GM19468 (cell line): ENCODE results near the gene USP43.
"Not testable (repeated sequence)": the region's sequence is repeated elsewhere in the genome, so short reads cannot be mapped to it uniquely, and the experiment has no call there.

ENCODE experiments used
- ATAC-seq: cut with Tn5 transposase; IDR thresholded peaks from one replicate; pipeline ENCODE4 v1.9.1; 2021; ENCODE audit warnings: mild to moderate bottlenecking, moderate library complexity, moderate number of reproducible peaks; ENCODE audit not compliant: unreplicated experiment; ENCODE audit errors: extremely low read depth

Gene USP43

GRCh38 chr17:9661027-9661426, 15.7 kb downstream of the USP43 start:
- ATAC-seq, result no peak

DNA sequence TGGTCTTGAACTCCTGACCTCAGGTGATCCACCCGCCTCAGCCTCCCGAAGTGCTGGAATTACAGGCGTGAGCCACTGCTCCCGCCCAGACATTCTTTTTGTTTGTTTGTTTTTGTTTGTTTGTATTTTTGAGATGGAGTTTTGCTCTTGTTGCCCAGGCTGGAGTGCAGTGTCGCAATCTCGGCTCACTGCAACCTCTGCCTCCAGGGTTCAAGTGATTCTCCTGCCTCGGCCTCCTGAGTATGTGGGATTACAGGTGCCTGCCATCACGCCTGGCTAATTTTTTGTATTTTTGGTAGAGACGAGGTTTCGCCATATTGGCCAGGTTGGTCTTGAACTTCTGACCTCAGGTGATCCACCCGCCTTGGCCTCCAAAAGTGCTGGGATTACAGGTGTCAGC, 18.2 kb downstream of the USP43 start:
- ATAC-seq, result not testable (repeated sequence)

- no peak for ATAC-seq
Observed at GRCh38 chr17:9666461-9667050, 21.2 kb downstream of the USP43 start.

DNA sequence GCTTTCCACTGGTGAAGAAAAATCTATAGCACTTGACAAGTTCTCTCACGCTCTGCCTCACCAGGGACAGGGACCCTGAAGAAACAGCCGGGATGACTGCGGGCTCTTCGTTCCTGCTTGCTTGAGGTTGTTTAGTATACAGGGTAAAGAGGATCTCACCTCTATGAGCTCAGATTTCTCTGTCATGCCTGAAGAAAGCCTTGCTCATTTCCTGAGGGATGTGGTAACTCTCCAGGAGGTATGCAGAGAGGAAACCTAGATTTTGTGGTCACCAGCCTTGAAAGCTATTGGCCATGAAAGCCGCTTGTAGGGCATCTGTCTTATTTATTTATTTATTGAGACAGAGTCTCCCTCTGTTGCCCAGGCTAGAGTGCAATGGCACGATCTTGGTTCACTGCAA, 23.2 kb downstream of the USP43 start:
- ATAC-seq, result no peak

- no peak for ATAC-seq
Observed at GRCh38 chr17:9669551-9670008, 24.3 kb downstream of the USP43 start.

DNA sequence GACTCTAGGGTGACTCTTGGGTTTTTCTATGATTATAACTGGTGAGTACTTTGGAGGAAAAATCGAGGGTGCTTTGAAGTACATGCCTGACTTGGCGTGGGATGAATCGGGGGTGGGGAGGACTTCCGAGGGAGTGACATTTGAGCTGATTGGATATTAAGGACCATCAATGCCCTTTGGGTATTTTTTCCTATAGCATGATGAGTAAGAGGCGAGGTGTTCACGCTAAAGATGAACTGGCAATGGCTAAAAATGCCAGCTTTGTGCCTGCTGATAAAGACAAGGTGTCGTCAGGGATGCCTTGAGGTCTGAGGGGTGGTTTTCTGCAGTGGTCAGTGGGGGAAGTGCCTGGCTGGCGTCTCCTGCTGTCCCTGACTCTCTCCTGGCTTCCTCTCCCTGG, 25.3 kb downstream of the USP43 start:
- no peak for ATAC-seq

DNA sequence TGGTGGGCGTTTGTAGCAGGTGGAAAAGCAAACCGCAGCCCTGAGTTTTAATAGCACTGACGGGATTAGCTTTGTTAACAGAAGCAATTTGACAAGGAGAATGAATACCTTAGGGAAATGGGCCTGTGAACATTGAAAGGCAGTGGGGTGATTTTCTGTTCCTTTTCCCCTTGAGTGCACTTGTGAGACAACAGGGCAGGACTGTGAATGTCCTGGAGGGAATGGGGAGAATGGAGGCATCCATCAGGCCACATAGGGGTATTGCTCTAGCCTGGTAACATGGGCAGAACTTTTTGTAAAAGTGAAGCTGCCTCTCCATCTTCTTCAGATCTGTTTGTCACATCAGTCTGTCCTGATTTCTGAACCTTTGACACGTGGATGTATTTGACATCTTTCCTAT, 26.2 kb downstream of the USP43 start:
- no peak for ATAC-seq

DNA sequence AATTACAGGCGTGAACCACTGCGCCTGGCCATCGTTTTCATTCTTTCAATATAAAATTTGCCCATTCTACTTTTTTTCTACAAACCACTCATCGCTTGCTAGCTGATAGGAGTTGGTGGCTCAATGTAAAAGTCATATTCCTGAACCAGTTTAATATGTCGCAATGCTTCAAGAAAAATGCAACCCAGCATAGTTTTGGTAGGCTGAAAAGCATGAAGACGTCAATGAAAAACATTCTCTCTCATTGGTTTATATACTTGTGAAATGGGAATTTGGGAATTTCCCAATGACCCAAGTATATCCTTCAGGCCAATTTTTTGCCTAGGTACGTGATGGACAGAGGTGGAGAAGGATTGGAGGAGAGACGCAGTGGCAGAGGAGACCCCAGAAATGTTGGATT, 26.9 kb downstream of the USP43 start:
- ATAC-seq, result no peak

- no peak for ATAC-seq
Observed at GRCh38 chr17:9672691-9673090, 27.4 kb downstream of the USP43 start.

- no peak for ATAC-seq
Observed at GRCh38 chr17:9676084-9676483, 30.8 kb downstream of the USP43 start.

- ATAC-seq, result no peak
Observed at GRCh38 chr17:9676820-9677310, 31.5 kb downstream of the USP43 start.

DNA sequence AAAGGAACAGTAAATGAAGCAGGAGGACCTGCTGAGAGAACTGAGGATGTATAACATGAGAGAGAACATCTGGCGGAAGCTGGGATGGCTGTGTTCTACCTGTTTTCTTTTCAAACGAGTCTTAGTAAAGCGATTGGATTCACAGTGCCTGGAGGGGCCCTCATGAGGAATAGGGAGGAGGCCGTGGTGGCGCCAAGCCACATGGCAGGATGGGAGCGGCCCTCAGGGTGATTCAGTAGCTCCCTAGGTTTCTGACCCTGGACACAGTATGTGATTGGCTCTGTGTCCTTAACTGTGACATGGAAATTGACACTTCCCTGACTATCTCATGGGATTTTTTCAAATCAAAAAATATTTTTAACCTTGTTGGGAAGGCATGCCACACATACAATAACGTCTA, 32.1 kb downstream of the USP43 start:
- ATAC-seq, result no peak

DNA sequence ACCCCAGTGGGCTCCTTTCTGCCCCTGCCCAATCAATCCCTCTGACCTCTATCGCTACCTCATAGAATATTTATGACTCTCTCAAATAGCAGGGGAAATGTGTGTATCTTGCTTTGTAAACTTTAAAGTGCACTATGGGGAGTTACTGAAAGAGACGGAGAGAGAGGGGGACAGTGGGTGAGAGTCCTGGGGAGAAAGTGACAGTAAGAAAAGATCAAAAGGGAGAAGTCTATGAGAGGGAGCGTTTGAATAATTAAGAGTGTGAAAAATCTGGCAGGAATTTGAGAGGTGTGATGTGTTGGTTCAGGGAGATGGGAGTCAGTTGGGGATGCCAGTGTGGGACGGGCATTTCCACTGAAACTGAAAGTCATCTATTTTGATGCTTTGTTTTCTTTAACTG, 32.6 kb downstream of the USP43 start:
- ATAC-seq, result no peak

DNA sequence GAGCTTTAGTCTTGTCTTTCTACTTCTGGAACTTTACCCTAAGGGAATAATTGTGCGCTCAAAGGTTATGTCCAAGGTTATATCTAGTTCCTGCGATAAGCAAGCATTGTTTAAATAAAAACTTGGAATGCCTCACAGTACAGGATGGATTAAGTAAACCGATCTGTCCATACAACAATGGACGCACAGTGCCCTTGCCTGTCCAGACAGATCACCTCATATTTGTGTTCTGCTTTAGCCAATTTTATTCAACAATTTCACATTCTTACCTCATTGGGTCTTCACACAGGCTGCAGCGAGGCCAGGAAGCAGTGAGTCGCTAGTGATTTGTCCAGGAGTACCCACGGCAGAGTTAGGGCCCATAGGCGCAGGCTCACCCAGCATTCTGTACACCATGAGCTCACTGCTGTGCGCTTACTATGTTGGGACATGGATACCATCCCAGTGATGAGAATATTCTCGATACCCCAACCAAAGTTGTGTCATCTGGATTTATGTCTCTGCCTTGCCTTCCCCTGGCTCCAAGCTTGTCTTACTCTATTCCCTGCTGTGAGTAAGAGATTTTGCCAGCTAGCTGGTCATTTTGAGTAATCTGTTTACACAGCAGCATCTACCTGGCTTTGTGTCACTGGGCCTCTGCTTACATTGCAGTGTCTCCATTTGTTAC, 39.8 kb downstream of the USP43 start:
- ATAC-seq, result no peak

GRCh38 chr17:9693755-9694154, 48.4 kb downstream of the USP43 start:
- no peak for ATAC-seq

- no peak for ATAC-seq
Observed at GRCh38 chr17:9696279-9697044, 51.1 kb downstream of the USP43 start.

GRCh38 chr17:9700136-9700535, 54.8 kb downstream of the USP43 start:
- no peak for ATAC-seq

- no peak for ATAC-seq
Observed at GRCh38 chr17:9700754-9701476, 55.6 kb downstream of the USP43 start.

DNA sequence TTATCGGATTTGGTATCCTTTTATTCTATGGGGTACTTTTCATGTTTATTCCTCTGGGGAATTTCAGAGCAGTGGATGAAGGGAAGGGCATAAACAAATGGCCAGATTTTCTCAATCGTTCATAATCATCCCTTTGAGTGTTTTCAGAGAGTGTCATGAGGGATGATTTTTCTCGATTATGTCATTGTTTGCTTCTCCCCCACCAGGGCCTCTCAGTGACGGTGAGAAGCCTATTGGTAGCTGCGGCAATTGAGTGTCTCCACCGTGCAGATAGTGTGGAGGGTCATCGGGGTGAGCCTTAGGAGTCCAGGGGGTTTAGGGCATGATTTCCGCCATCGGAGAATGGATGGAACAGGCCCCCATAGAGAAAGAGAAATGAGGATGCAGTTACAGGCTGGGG, 57.2 kb downstream of the USP43 start:
- ATAC-seq, result no peak

DNA sequence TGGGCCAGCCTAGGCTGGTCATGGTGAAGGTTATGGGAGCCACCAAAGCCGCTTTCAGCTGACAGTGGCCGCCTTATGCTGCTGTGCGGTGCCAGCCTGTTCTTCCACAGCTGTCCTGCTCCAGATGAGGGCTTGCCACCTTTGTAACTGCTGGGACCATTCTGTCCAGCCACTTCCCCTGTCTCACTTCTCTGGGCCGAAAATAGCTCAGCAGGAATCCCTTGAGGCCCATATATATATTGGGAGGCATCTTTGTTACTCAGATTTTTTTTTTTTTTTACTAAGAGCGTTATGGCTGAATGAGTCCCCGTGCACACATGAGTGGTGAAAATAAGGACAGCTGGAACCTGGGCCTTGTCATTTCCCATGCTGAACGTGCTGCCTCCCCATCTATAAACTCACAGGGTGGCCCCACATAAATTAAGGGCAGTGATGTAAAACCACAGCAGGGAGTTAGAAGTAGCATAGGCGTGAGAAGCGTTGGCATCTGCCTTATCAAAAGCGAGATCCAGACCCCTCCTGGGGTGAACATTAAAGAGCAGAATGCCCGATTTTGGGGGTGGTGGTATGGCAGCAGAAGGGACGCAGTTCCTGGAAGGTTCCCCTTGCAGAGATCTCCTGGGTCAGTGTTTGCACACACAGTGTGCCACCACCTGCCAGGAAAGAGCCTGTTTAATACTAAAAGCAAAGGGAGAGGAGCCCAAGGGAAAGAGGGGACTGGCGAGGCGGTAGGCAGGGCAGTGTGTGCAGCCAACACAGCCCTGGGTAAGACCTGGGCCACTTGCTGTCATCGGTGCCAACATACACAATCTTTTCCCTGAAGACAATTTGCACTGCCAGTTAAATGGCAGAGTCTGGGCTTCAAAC, 57.8 kb downstream of the USP43 start:
- ATAC-seq, result no peak
